ENCODE results near the gene SPATA18. TPM values are rescaled to one million over a fixed set of nuclear protein-coding genes. Genes with fewer than 3 reads are reported as not detected.

The SPATA18 gene
- total and polyA plus RNA-seq, 9 of the 15 experiments (the other 6 are each of a cell fraction or from before 2014, with no cell fraction given): 0.09 TPM; not detected in 8

DNA sequence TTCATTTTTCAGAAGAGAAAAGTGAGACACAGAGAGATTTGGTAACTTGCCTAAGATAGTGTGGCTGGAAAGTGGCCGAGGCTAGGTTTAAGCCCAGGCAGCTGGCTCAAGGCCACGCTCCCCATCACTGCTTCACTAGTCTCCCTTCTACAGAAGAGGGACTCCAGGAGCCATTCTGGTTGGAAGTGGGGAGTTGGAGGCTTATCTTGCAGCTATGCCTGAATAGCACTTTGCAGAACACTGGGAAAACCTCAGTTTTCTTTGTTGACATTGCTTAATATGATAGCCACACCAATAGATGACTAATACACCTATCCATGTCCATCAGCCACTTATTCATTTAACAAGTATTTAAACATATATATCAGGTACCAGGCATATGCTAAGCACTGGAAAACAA, 49.5 kb upstream of the SPATA18 start (continued):
- TF ChIP-seq, protein P1, sequence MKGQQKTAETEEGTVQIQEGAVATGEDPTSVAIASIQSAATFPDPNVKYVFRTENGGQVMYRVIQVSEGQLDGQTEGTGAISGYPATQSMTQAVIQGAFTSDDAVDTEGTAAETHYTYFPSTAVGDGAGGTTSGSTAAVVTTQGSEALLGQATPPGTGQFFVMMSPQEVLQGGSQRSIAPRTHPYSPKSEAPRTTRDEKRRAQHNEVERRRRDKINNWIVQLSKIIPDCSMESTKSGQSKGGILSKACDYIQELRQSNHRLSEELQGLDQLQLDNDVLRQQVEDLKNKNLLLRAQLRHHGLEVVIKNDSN (CRISPR knock-in tag; IDR thresholded peaks at IDR 0.05): no peak
- TF ChIP-seq HNRNPK (IDR thresholded peaks at IDR 0.05; ENCODE audit: low read depth, low read length, poor library complexity, severe bottlenecking) (no peak), RFX5 (IDR thresholded peaks at IDR 0.05; ENCODE audit: low read depth, low read length) (no peak), XRCC5 (IDR thresholded peaks at IDR 0.05; ENCODE audit: low read depth, low read length) (no peak), HDAC6 (IDR thresholded peaks at IDR 0.05; ENCODE audit: low read depth, low read length) (no peak), SMARCA4 (IDR thresholded peaks at IDR 0.05) (no peak)

GRCh38 chr4:52004414-52004813, 46.7 kb upstream of the SPATA18 start:
- Histone ChIP-seq H3K9ac (ENCODE audit: insufficient read depth in 1 of 2, low read depth in 2 of 2, low read length in 2 of 2) (no peak overlapping the region), H3K4me1 (replicated peaks in 1 of 2; ENCODE audit: control insufficient read depth in 2 of 2, insufficient read depth in 2 of 2, low read length in 2 of 2) (no peaks in the 10 kb centered on the region; a peak in 1 of 5 replicates), H3K27ac (ENCODE audit: extremely low read depth, low read depth, low read length) (no peak overlapping the region), H3K4me3 (no peak overlapping the region), H3K9me3 (replicated peaks; ENCODE audit: control insufficient read depth, insufficient read depth, low read depth, low read length) (no peaks in the 10 kb centered on the region), H3K9me1 (ENCODE audit: control insufficient read depth, insufficient read depth, low read length) (no peaks in the 10 kb centered on the region), H2AFZ (ENCODE audit: low read depth, low read length) (no peak overlapping the region), H3K36me3 (ENCODE audit: control insufficient read depth, insufficient read depth, low read length) (no peaks in the 10 kb centered on the region), H4K20me1 (replicated peaks; ENCODE audit: control insufficient read depth, insufficient read depth, low read length) (no peaks in the 10 kb centered on the region), H3K79me2 (ENCODE audit: control insufficient read depth, insufficient read depth, low read length) (no peaks in the 10 kb centered on the region), H3K4me2 (ENCODE audit: insufficient read depth, low read length) (no peak overlapping the region), H3K27me3 (ENCODE audit: control insufficient read depth in 2 of 2, insufficient read depth in 2 of 2, low read length in 2 of 2) (peaks cover 0 to 2% of the 10 kb centered on the region in 2 experiments; a peak in 1 of 5 replicates)
- no TSS peak for BruUV-seq (replicated peaks)
- ATAC-seq (no peak), FAIRE-seq (no peak), DNase-seq (ENCODE audit: extremely low read depth in 1 of 4, low spot score in 3 of 4) (no peak)
- ChIA-PET POLR2A (no interaction called here), CTCF (ENCODE audit: low intra/inter-chr PET ratio) (no interaction called here)
- intact Hi-C loops (cut with micrococcal nuclease): no loop called here
- in situ Hi-C loops (cut with MboI): no loop called here
- TF ChIP-seq ZNF507 (tag; conservative IDR thresholded peaks at IDR 0.05): no peak
- TF ChIP-seq NFXL1 (CRISPR knock-in tag; IDR thresholded peaks at IDR 0.05): no peak
- TF ChIP-seq TEAD4 (IDR thresholded peaks at IDR 0.05; ENCODE audit: low read length): no peak
- no peak for TF ChIP-seq TEAD4 (CRISPR knock-in tag; IDR thresholded peaks at IDR 0.05; ENCODE audit: borderline replicate concordance)
- TF ChIP-seq ZFP30 (CRISPR knock-in tag; IDR thresholded peaks at IDR 0.05; ENCODE audit: borderline replicate concordance): no peak
- no peak for TF ChIP-seq CXXC5 (CRISPR knock-in tag; IDR thresholded peaks at IDR 0.05)
- TF ChIP-seq ZKSCAN1 (IDR thresholded peaks at IDR 0.05; ENCODE audit: low read depth, low read length): no peak
- no peak for TF ChIP-seq SRSF3 (IDR thresholded peaks at IDR 0.05; ENCODE audit: insufficient read depth, low read length)
- TF ChIP-seq OTX1 (CRISPR knock-in tag; IDR thresholded peaks at IDR 0.05): no peak
- TF ChIP-seq, protein P2, sequence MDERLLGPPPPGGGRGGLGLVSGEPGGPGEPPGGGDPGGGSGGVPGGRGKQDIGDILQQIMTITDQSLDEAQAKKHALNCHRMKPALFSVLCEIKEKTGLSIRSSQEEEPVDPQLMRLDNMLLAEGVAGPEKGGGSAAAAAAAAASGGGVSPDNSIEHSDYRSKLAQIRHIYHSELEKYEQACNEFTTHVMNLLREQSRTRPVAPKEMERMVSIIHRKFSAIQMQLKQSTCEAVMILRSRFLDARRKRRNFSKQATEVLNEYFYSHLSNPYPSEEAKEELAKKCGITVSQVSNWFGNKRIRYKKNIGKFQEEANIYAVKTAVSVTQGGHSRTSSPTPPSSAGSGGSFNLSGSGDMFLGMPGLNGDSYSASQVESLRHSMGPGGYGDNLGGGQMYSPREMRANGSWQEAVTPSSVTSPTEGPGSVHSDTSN (CRISPR knock-in tag; IDR thresholded peaks at IDR 0.05; ENCODE audit: low read depth): no peak
- TF ChIP-seq, protein P2 (tag; conservative IDR thresholded peaks at IDR 0.05; ENCODE audit: low read depth): no peak
- no peak for TF ChIP-seq MYNN (IDR thresholded peaks at IDR 0.05)
- no peak for TF ChIP-seq MYNN (CRISPR knock-in tag; IDR thresholded peaks at IDR 0.05)
- TF ChIP-seq FOXJ3 (CRISPR knock-in tag; IDR thresholded peaks at IDR 0.05): no peak
- TF ChIP-seq, protein P3, sequence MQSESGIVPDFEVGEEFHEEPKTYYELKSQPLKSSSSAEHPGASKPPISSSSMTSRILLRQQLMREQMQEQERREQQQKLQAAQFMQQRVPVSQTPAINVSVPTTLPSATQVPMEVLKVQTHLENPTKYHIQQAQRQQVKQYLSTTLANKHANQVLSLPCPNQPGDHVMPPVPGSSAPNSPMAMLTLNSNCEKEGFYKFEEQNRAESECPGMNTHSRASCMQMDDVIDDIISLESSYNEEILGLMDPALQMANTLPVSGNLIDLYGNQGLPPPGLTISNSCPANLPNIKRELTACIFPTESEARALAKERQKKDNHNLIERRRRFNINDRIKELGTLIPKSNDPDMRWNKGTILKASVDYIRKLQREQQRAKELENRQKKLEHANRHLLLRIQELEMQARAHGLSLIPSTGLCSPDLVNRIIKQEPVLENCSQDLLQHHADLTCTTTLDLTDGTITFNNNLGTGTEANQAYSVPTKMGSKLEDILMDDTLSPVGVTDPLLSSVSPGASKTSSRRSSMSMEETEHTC (IDR thresholded peaks at IDR 0.05): no peak

Data from K562 (cell line).